Measurements from ENCODE around the gene NRIP2.

NRIP2 gene

DNA sequence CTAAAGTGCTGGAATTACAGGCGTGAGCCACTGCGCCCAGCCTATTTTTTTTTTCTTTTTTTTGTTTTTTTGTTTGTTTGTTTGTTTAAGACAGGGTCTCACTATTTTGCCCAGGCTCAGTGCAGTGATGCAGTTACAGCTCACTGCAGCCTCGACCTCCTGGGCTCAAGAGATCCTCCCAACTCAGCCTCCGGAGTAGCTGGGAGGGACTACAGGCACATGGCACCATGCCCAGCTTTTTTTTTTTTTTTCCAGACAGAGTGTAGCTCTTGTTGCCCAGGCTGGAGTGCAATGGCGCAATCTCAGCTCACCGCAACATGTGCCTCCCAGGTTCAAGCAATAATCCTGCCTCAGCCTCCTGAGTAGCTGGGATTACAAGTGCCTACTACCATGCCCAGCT is 28.1 kb downstream of the NRIP2 start:
- H3K4ac ChIP-seq (ENCODE audit: low read depth, low read length): no peak overlapping the region
- no peak overlapping the region for H4K91ac ChIP-seq (ENCODE audit: low read depth, low read length)
- H3K14ac ChIP-seq (ENCODE audit: low read length): no peak overlapping the region
- peaks cover 0 to 2% of the 10 kb centered on the region in 2 experiments for H3K4me1 ChIP-seq (ENCODE audit: control insufficient read depth in 1 of 2, insufficient read depth in 2 of 2, low read length in 2 of 2)
- peaks cover 2% of the 10 kb centered on the region for H3K79me1 ChIP-seq (ENCODE audit: low read length)
- no peak overlapping the region for H3K9ac ChIP-seq (ENCODE audit: low read length)
- H3K9me3 ChIP-seq (ENCODE audit: insufficient read depth, low read depth, low read length): no peaks in the 10 kb centered on the region
- H3K4me3 ChIP-seq (ENCODE audit: low read depth, low read length): no peak overlapping the region
- no peak overlapping the region for H2AK5ac ChIP-seq (ENCODE audit: low read length)
- no peaks in the 10 kb centered on the region for H3K27me3 ChIP-seq (ENCODE audit: insufficient read depth, low read length)
- H3K79me2 ChIP-seq (ENCODE audit: control insufficient read depth, insufficient read depth, low read length, poor library complexity): no peaks in the 10 kb centered on the region
- H2BK12ac ChIP-seq (ENCODE audit: low read length): no peak overlapping the region
- H2BK5ac ChIP-seq (ENCODE audit: low read depth, low read length, poor library complexity): no peak overlapping the region
- H3K23ac ChIP-seq (ENCODE audit: low read length): no peak overlapping the region
- H3K18ac ChIP-seq (ENCODE audit: low read length): no peak overlapping the region
- no peak overlapping the region for H4K8ac ChIP-seq (ENCODE audit: low read depth, low read length)
- H3K4me2 ChIP-seq (ENCODE audit: low read length): no peak overlapping the region
- WGBS (ENCODE audit: extremely low coverage, insufficient coverage, insufficient read length): no CpG with 5 or more reads among the region's 6 CpGs
- peaks cover 22 to 33% of the 10 kb centered on the region in 2 experiments for H3K36me3 ChIP-seq (ENCODE audit: control insufficient read depth in 1 of 2, insufficient read depth in 2 of 2, low read length in 2 of 2)
- H4K12ac ChIP-seq (ENCODE audit: low read depth, low read length): no peak overlapping the region
- no peak overlapping the region for H3K27ac ChIP-seq (ENCODE audit: low read depth, low read length)
- no peak for DNase-seq
- H2AFZ ChIP-seq (ENCODE audit: insufficient read depth, low read length, poor library complexity): no peak overlapping the region
- H2BK120ac ChIP-seq (ENCODE audit: insufficient read depth, low read length, poor library complexity): no peak overlapping the region

DNA sequence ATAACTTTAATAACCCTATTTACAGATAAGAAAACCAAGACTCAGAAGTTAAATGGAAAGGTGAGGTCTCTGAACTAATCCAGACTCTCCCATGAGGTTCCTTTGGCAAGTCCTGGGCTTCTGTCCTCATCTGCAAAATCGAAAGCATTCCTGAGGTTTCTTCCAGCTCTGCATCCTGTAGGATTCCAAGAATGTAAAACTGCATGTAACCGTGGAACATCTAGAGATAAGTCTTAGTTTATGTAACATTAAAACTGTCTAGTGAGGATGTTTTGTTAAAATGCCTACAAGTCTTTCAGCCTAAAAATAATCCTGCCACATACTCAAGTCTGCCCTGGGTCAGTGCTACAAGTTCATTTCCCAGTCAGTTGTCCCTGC is 29.7 kb downstream of the NRIP2 start:
- peaks cover 37 to 48% of the 10 kb centered on the region in 2 experiments for H3K36me3 ChIP-seq (ENCODE audit: control insufficient read depth in 1 of 2, insufficient read depth in 2 of 2, low read length in 2 of 2)
- no peak overlapping the region for H3K14ac ChIP-seq (ENCODE audit: low read length)
- no peak for DNase-seq
- H2AFZ ChIP-seq (ENCODE audit: insufficient read depth, low read length, poor library complexity): no peak overlapping the region
- no peak overlapping the region for H4K12ac ChIP-seq (ENCODE audit: low read depth, low read length)
- H4K8ac ChIP-seq (ENCODE audit: low read depth, low read length): no peak overlapping the region
- no peaks in the 10 kb centered on the region for H3K79me1 ChIP-seq (ENCODE audit: low read length)
- no peak overlapping the region for H3K18ac ChIP-seq (ENCODE audit: low read length)
- no peak overlapping the region for H3K9ac ChIP-seq (ENCODE audit: low read length)
- no peak overlapping the region for H3K23ac ChIP-seq (ENCODE audit: low read length)
- H2BK5ac ChIP-seq (ENCODE audit: low read depth, low read length, poor library complexity): no peak overlapping the region
- H3K27me3 ChIP-seq (ENCODE audit: insufficient read depth, low read length): no peaks in the 10 kb centered on the region
- H3K79me2 ChIP-seq (ENCODE audit: control insufficient read depth, insufficient read depth, low read length, poor library complexity): no peaks in the 10 kb centered on the region
- WGBS (ENCODE audit: extremely low coverage, insufficient coverage, insufficient read length): no CpG with 5 or more reads among the region's 2 CpGs
- H2BK120ac ChIP-seq (ENCODE audit: insufficient read depth, low read length, poor library complexity): no peak overlapping the region
- H3K9me3 ChIP-seq (ENCODE audit: insufficient read depth, low read depth, low read length): peaks cover 2% of the 10 kb centered on the region
- H4K91ac ChIP-seq (ENCODE audit: low read depth, low read length): no peak overlapping the region
- H3K4me1 ChIP-seq (ENCODE audit: control insufficient read depth in 1 of 2, insufficient read depth in 2 of 2, low read length in 2 of 2): no peaks in the 10 kb centered on the region
- no peak overlapping the region for H3K4me3 ChIP-seq (ENCODE audit: low read depth, low read length)
- no peak overlapping the region for H2AK5ac ChIP-seq (ENCODE audit: low read length)
- H3K27ac ChIP-seq (ENCODE audit: low read depth, low read length): no peak overlapping the region
- H2BK12ac ChIP-seq (ENCODE audit: low read length): no peak overlapping the region
- H3K4ac ChIP-seq (ENCODE audit: low read depth, low read length): no peak overlapping the region
- H3K4me2 ChIP-seq (ENCODE audit: low read length): no peak overlapping the region

DNA sequence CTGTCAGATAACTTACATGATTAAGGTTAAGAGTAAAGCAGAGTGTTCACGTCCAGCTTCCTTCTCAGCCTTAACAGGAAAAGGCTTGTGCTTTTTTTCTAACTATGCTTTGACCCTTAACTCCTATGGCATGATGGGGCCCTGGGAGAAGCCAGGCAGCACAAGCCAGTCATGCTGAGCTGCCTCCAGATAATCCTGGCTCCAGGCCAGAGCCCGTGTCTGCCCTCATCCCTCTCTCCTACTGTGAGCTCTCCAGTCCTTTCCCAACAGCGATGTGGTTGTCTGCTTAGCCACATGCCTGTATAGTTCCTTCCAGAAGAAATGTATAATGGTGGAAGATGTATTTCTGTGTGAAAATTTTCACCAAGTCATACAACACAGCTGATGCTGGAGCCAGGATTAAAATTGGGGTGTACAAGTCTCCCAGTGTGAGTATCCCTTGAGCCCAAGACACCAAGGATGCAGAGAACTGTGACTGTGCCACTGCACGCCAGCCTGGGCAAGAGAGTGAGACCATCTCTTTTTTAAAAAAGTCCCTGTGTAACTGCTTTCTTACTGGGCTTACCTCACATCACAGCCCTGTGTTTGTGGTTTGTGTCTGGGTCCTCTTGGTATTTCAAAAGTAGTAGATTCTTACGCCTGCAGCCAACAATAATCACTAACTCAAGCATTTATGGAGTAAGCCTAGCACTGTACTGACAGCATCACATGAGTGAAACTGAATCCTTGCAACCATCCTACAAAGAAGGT is 30.3 kb downstream of the NRIP2 start:
- H3K14ac ChIP-seq (ENCODE audit: low read length): no peak overlapping the region
- WGBS (ENCODE audit: extremely low coverage, insufficient coverage, insufficient read length): no CpG with 5 or more reads among the region's 5 CpGs

DNA sequence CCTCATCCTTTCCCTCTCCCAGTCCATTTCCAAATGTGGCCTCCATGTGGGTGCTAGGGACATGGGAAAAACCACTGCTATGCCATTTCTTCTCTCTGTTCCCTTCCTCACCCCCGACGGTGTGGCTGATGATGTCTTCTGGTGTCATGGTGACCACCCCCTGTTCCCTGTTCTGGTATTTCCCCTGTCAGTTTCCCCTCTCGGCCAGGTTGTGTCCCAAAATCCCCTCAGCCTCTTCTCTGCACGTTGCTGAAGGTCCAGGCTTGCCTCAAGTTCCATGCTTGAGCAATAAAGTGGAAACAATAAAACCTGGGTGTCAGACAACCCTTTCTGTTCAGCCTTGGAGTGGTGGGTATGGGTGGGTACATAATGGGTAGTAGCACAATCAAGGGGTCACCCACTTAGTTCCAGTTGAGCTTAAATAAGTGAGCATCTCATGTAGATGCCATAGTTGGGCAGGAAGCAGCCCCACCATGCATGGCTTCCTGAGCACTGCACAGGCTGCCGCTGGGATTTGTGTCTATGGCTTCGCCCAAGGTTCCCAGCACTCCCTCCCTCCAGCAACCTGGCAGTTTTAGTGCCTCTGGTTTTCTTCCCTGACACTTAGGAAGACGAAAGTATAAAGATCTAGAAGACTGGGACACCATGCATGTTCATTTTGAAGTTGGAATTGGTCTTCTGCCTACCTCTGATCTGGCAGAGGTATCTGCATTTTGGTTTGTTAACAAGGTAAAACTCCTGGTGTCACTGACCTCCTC is 31.0 kb downstream of the NRIP2 start:
- Histone ChIP-seq H3K36me3 (ENCODE audit: control insufficient read depth in 1 of 2, insufficient read depth in 2 of 2, low read length in 2 of 2) (peaks cover 44 to 61% of the 10 kb centered on the region in 2 experiments), H3K14ac (ENCODE audit: low read length) (no peak overlapping the region), H3K27ac (ENCODE audit: low read depth, low read length) (no peak overlapping the region), H3K4me1 (ENCODE audit: control insufficient read depth in 1 of 2, insufficient read depth in 2 of 2, low read length in 2 of 2) (no peaks in the 10 kb centered on the region), H3K4me2 (ENCODE audit: low read length) (no peak overlapping the region), H3K4me3 (ENCODE audit: low read depth, low read length) (no peak overlapping the region), H3K18ac (ENCODE audit: low read length) (no peak overlapping the region), H3K79me1 (ENCODE audit: low read length) (no peaks in the 10 kb centered on the region), H2AFZ (ENCODE audit: insufficient read depth, low read length, poor library complexity) (no peak overlapping the region), H3K79me2 (ENCODE audit: control insufficient read depth, insufficient read depth, low read length, poor library complexity) (no peaks in the 10 kb centered on the region), H3K9me3 (ENCODE audit: insufficient read depth, low read depth, low read length) (peaks cover 2% of the 10 kb centered on the region), H2AK5ac (ENCODE audit: low read length) (no peak overlapping the region), H3K4ac (ENCODE audit: low read depth, low read length) (no peak overlapping the region), H3K23ac (ENCODE audit: low read length) (no peak overlapping the region), H2BK120ac (ENCODE audit: insufficient read depth, low read length, poor library complexity) (no peak overlapping the region), H2BK12ac (ENCODE audit: low read length) (no peak overlapping the region), H4K8ac (ENCODE audit: low read depth, low read length) (no peak overlapping the region), H4K91ac (ENCODE audit: low read depth, low read length) (no peak overlapping the region), H2BK5ac (ENCODE audit: low read depth, low read length, poor library complexity) (no peak overlapping the region), H4K12ac (ENCODE audit: low read depth, low read length) (no peak overlapping the region), H3K27me3 (ENCODE audit: insufficient read depth, low read length) (no peaks in the 10 kb centered on the region), H3K9ac (ENCODE audit: low read length) (no peak overlapping the region)
- no CpG with 5 or more reads among the region's 7 CpGs for WGBS (ENCODE audit: extremely low coverage, insufficient coverage, insufficient read length)
- no peak for DNase-seq

More for the DNA sequence above, 30.3 kb downstream of the NRIP2 start:
- Histone ChIP-seq H4K12ac (ENCODE audit: low read depth, low read length) (no peak overlapping the region), H3K79me1 (ENCODE audit: low read length) (no peaks in the 10 kb centered on the region), H3K18ac (ENCODE audit: low read length) (no peak overlapping the region), H3K4ac (ENCODE audit: low read depth, low read length) (no peak overlapping the region), H3K9ac (ENCODE audit: low read length) (no peak overlapping the region), H3K9me3 (ENCODE audit: insufficient read depth, low read depth, low read length) (peaks cover 2% of the 10 kb centered on the region), H3K79me2 (ENCODE audit: control insufficient read depth, insufficient read depth, low read length, poor library complexity) (no peaks in the 10 kb centered on the region), H3K23ac (ENCODE audit: low read length) (no peak overlapping the region), H3K4me2 (ENCODE audit: low read length) (no peak overlapping the region), H3K27me3 (ENCODE audit: insufficient read depth, low read length) (no peaks in the 10 kb centered on the region), H2BK120ac (ENCODE audit: insufficient read depth, low read length, poor library complexity) (no peak overlapping the region), H3K36me3 (ENCODE audit: control insufficient read depth in 1 of 2, insufficient read depth in 2 of 2, low read length in 2 of 2) (peaks cover 41 to 54% of the 10 kb centered on the region in 2 experiments), H2AFZ (ENCODE audit: insufficient read depth, low read length, poor library complexity) (no peak overlapping the region), H2AK5ac (ENCODE audit: low read length) (no peak overlapping the region), H2BK12ac (ENCODE audit: low read length) (no peak overlapping the region), H4K91ac (ENCODE audit: low read depth, low read length) (no peak overlapping the region), H3K4me1 (ENCODE audit: control insufficient read depth in 1 of 2, insufficient read depth in 2 of 2, low read length in 2 of 2) (no peaks in the 10 kb centered on the region), H3K27ac (ENCODE audit: low read depth, low read length) (no peak overlapping the region), H4K8ac (ENCODE audit: low read depth, low read length) (no peak overlapping the region), H2BK5ac (ENCODE audit: low read depth, low read length, poor library complexity) (no peak overlapping the region), H3K4me3 (ENCODE audit: low read depth, low read length) (no peak overlapping the region)
- DNase-seq: peak; percentile 23
